GM18868 (cell line): ENCODE results near the gene EP400.
"Not testable (repeated sequence)": the region's sequence is repeated elsewhere in the genome, so short reads cannot be mapped to it uniquely, and the experiment has no call there.

Experiments used
- ATAC-seq: cut with Tn5 transposase; IDR thresholded peaks from one replicate; pipeline ENCODE4 v1.9.1; 2021; ENCODE audit warnings: mild to moderate bottlenecking, moderate library complexity; ENCODE audit not compliant: unreplicated experiment

The EP400 gene

DNA sequence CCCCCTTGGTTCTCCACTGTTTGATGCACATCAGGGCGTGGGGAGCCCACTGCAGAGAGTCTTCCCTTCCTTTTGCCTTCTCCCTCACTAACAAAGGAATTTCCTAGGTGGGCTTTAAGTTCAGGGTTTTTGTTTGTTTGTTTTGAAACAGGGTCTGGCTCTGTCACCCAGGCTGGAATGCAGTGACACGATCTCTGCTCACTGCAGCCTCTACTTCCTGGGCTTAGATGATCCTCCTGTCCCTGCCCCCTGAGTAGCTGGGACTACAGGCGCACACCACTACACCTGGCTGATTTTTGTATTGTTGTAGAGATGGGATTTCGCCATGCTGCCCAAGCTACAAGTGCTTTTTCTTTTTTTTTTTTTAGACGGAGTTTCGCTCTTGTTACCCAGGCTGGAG is 33.8 kb downstream of the EP400 start:
- no peak for ATAC-seq

DNA sequence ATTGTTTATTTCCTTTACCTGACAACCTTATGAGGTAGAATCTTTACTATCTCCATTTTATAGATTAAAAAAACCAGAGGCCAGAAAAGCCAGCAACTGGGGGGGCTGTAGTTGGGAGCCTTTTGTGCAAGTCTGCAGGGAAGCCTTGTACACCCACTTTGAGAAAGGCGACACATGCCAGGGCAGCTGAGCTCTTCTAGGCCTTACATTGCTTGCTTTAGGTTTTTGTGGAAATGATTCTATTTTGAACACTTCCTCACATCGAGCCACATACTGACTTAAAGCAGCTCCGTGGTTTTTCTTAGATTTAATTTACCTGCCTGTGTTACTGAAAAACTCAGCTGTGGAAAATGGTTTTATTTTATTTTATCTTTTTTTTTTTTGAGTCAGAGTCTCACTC is 34.6 kb downstream of the EP400 start:
- no peak for ATAC-seq

DNA sequence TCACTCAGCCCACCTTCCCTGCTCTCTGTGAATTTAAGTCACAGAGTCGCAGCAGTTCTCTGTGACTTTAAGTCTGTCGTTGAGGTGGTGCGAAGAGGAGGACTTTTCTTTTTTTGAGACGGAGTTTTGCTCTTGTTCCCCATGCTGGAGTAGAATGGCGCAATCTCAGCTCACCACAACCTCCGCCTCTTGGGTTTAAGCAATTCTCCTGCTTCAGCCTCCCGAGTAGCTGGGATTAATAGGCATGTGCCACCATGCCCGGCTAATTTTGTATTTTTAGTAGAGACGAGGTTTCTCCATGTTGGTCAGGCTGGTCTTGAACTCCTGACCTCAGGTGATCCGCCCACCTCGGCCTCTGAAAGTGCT is 35.8 kb downstream of the EP400 start:
- not testable (repeated sequence) for ATAC-seq

DNA sequence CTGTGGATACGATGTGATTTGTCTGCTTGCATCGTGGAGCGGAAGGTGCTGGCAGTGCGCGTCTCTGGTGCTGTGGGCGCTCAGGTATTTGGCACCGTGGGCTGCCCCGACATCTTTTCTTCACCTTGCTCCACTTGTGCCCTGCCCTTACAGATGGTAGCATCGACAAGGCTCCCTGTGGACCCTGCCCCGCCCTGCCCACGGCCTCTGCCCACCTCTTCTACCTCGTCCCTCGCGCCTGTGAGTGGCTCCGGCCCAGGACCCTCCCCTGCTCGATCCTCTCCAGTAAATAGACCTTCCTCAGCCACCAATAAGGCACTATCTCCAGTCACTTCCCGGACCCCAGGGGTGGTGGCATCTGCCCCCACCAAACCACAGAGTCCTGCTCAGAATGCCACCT is 36.6 kb downstream of the EP400 start:
- no peak for ATAC-seq

DNA sequence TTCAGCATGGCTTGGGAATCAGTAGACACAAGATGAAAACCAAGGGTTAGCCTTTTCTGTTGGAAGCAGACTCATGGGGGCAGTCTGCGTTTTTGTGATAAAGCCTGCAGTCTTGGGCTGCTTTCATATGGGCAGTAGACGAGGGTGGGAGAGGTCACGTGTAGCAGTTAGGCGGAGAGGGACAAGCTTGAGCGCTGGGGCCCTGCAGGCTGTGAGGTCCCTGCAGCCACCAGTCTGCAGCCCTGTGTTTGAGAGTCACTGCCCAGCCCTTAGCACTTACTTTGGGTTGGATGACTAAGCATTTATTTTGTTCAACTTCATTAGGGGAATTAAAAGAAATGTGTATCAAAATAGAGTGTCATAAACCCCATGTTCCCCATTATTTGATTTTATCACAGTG is 37.2 kb downstream of the EP400 start:
- ATAC-seq = no peak

DNA sequence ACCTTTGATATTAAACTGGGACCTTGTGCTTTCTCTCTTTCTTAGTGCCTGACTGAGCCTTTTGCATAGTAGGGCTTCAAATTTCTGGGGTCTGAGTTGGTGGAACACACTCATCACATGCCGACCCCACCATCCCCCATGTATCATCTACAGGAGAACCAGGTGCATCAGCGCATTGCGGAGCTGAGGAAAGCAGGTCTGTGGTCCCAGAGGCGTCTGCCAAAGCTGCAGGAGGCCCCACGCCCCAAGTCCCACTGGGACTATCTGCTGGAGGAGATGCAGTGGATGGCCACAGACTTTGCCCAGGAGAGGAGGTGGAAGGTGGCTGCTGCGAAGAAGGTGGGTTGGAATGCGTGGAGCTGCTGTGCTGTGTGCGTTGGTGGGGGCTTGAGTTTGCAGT is 37.8 kb downstream of the EP400 start:
- no peak for ATAC-seq

DNA sequence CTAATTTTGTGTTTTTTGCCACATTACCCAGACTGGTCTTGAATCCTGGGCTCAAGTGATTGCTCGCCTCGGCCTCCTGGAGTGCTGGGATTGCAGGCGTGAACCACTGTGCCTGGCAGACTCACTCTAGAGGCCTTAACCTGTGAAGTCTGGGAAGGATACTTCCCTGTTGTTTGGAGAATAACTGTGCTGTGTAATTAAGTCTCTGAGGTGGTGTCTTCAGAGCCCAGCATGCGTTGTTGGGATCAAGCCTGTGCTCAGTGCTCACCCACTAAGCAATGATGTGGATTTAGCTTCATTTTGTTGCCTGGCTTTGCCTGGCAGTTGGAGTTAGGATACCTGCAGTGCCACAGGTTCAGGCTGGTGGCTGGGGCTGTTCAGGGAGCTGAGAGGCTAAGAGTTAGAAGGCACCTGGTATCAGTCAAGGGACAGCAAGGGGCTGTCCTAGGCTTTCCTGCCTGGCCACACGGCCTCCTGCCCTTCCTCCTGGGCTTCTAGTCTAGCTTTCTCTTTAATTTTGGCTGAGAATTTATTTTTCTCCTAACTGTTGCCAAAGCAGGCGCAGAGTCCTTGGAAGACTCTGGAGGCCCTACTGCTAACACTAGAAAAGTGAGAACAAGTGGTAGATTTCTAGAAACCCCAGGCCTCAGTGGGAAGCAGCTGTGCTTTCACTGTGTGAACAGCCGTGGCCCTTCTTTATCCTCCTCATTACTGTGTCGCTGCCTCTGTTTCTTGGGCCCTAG is 38.5 kb downstream of the EP400 start:
- no peak for ATAC-seq

DNA sequence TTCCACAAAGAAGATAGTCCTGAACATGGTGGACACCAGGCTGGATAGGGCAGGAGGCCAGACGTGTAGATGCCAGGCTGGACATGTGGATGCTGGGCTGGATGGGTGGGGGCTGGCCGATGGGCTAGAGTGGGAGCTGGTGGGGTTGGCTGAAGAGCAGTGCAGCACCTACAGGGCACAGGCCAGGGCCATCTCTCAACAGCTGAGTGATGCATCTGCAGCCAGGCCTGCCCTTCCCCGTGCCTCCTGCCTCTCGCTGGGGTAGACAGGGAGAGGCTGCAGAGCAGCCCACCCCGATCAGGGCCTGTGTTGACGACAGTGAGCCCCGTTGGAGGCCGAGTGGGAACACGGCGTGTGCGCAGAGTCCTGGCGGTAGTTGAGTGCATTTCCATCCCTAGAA is 39.3 kb downstream of the EP400 start:
- no peak for ATAC-seq

DNA sequence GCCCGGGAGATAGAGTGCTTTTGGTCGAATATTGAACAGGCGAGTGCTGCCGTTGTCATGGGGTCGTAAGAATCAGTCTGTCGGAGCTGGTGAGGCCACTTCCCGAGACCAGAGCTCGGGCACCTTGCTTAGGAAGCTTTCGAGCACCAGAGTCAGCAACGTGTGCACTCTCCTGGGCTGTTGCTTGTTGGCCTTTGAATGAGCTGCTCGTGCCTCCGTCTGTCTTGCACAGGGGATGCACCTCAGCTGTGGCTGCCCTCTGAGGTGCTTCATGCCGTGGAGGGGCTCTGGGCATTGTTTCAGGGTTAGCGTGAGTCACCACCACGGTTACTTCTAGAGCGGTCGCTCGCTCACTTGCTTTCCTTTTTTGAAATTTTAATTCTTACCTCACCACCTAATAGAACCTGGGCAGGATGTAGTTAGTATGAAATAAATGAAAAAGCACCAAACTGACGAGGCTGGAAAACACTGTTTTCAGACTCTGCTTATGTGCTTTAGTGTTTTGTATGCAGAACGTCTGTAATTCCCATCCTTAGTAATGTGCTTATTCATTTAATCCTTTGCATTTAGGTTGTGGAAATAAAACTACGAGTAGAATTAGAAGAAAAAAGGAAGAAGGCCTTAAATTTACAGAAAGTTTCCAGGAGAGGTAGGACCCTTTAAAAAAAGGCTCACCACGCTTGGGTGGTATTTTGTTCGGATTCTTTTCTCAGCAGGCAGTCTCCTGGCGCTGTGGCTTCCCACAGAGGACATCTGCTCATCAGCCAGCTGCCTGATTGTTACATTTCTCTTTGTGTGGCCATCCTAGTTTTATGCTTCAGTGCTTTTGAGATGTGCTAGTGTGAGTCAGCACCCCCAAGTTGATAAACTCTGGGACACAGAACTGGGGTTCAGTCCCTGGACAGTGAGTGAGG is 40.6 kb downstream of the EP400 start:
- no peak for ATAC-seq

DNA sequence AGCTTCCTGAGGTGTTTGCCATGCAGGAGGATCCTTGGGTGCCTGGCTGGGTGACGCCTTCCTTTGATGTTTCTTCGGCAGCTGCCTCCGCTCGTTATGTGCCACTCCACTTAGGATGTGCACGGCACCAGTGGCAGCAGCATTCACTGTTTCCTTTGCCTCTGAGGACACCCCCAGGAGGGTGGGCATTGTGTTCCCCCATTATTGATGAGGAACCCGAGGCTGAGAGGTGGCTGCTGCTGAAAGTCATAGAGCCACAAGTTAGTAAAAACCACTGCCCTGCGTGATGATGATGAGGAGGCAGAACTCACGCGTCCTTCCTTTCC is 41.2 kb downstream of the EP400 start:
- ATAC-seq = no peak

DNA sequence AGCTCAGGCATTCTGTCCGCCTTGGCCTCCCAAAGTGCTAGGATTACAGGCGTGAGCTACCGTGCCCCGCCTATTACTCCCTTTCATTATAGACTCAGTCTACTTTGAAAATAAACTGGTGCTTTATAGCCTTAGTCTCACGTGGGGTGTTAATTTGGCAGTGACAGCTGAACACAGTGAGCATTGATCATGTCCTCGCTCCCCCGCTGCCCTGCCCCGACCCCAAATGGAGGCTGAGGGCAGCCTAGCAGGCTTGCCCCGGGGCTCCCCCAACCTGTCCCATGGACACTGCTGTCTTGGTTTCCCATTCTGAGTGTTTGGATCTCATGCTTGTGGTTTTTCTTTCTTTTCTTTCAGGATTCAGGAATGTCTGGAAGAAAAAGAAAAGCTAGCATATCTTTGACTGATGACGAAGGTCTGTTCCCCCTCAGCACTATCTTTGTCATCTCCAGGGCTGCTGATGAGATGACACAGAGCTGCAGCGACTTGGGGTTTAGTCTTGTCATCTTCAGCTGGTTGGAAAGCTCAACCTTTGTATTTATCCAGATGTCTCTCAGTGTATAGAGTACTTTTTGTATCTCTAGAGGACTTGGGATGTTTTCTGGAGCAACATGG is 42.2 kb downstream of the EP400 start:
- no peak for ATAC-seq

DNA sequence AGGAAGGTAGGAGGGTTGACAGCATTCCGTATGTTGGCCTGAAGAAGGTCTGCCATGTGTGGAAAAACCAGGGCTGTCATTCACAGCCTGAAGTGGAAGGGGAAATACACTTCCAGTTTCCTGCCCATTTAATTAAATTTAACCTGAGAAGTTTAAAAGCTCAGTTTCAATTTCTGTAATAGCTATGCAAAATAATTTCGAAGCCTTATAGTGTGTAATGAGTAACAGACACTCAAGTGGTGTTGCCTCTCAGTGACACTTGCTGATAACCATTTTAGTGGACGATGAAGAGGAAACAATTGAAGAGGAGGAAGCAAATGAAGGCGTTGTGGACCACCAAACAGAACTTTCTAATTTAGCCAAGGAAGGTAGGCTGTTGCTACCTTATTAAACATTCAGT is 44.8 kb downstream of the EP400 start:
- ATAC-seq = no peak

DNA sequence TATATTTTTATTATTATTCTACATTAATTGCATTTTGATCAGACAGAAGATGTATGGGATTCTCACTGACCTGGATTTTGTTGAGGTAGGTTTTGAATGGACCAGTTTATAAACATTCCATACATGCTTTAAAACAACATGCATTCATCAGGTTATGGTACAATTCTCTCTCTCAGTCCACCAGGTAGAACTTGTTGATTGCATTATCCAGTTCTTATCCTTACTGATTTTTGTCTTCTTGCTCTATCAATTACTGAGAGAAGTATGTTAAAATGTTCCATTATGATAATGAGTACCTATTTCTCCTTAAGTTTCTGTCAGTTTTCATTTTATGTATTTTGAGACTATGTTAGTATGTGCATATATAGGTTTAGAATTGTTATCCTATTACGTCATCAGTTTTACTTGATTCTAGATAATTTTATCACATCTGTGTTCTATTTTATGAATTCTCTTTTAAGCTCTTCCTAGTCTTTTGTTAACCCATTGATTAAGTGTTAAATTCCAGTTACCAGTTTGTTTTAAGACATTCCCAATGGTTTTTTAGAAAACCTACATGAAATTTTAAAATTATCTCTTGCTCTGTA is 50.6 kb downstream of the EP400 start:
- ATAC-seq = no peak

DNA sequence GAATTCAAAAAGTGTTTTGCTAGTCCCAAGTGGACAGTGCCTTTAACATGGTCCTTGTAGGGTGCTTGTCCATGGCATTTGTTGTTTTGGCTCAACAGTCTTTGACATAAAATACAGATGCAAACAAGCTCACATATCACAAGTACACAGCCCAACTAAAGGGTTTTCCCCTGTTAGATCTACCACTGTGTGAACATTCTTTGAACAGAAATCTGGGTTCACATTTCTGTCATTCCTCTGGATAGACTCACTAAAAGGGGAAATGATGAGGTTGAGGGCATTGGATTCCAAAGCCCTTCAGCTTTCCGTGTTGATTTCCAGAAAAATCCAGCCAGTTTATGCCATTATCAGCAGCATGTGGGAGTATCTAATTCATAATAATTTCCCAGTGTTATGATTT is 54.1 kb downstream of the EP400 start:
- no peak for ATAC-seq

DNA sequence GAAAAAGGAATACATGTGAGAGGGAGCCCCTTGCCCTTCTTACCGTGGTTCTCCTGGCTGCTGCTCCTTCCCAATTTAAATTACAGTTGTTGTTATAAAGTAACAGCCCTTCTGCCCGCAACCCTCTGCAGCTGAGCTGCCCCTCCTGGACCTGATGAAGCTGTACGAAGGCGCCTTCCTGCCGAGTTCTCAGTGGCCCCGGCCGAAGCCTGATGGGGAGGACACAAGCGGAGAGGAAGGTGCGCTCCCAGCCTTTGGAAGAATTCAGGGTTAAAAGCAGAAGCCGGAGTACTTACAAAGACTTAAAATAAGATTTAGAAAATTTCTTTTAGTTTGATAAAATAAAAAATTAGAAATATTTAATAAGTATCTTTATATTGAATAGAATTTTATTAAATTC is 55.2 kb downstream of the EP400 start:
- ATAC-seq = no peak

DNA sequence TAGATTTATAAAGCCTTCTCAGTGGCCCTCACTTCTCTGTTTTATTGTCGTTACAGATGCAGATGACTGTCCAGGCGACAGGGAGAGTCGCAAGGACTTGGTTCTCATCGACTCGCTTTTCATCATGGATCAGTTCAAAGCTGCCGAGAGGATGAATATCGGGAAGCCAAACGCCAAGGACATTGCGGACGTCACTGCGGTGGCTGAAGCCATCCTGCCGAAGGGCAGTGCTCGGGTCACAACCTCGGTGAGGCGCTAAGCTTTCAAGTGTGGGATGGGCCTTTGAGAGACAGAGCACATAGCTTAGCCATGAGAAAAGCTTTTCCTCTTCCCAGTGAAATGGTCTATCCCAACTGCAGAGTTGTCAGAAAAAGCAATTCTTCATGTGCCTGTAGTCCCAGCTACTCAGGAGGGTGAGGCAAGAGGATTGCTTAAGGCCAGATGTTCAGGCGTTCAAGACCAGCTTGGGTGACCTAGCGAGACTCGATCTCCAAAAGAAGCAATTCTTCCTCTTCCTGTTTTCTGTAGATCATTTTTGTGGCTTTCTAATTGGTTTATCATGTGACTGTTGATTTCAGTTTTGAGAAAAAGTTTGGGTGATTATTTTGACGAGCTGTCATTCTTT is 56.4 kb downstream of the EP400 start:
- ATAC-seq = no peak

DNA sequence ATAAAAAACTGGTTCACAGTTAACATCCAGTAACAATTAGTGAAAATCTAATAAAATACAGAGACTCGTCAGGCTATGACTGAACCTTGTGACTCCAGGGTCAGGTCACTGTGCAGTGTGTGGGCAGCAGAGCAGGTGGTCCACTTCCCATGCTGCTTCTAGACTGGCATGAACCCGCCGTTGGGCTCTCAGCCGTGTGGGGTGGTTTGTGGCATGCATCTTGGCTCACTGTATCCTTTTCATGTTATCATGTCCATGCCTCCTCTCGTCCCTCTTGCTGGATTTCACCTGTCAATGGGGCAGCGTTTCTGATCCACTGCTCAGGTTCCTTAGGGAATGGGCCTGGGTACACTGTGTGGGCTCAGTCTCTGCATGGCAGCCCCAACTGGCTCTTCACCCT is 57.3 kb downstream of the EP400 start:
- no peak for ATAC-seq

DNA sequence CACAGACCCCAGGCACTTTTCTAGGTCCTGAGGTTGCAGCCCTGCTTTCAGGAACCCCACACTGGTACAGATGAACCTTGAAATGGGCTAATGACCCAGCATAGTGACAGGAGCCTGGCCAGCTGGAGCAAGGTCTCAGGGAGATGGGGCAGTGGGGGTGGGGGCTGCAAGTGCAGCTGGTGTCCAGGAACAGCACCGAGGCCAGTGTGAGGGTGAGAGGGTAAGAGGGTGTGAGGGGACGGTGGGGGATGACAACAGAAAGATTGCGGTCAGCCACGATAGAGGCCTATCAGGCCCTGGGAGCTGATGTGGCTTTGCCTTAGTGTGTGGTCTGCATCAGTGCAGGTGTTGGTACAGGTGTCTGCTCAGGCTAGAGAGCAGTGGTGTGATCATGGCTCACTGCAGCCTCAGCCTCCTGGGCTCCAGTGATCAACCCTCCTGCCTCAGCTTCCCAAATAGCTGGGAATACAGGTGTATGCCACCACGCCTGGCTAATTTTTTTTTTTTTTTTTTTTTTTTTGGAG is 59.7 kb downstream of the EP400 start:
- no peak for ATAC-seq

DNA sequence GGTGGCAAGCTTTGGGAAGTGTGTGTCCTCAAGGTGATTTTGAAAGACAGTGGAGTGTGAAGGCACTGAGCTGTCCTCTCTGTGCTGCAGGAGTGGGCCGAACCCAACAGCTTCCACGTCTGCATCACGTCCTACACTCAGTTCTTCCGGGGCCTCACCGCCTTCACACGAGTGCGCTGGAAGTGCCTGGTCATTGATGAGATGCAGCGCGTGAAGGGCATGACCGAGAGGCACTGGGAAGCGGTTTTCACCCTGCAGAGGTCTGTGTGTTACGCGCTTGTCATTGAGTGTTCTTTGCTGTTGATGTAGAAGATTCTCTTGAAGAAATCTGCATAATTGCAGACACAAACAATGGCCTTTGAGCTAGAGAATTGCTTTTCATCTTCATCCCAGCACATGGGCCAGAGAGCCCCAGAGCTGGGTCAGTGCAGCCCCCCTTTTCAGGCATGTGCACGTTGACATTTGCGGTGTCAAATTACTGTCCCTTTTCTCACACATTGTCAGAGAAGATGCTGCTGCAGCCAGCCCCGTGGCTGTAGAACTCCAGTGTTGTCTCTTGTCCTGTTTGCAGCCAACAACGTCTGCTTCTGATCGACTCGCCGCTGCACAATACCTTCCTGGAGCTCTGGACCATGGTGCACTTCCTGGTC is 63.3 kb downstream of the EP400 start:
- ATAC-seq = no peak

DNA sequence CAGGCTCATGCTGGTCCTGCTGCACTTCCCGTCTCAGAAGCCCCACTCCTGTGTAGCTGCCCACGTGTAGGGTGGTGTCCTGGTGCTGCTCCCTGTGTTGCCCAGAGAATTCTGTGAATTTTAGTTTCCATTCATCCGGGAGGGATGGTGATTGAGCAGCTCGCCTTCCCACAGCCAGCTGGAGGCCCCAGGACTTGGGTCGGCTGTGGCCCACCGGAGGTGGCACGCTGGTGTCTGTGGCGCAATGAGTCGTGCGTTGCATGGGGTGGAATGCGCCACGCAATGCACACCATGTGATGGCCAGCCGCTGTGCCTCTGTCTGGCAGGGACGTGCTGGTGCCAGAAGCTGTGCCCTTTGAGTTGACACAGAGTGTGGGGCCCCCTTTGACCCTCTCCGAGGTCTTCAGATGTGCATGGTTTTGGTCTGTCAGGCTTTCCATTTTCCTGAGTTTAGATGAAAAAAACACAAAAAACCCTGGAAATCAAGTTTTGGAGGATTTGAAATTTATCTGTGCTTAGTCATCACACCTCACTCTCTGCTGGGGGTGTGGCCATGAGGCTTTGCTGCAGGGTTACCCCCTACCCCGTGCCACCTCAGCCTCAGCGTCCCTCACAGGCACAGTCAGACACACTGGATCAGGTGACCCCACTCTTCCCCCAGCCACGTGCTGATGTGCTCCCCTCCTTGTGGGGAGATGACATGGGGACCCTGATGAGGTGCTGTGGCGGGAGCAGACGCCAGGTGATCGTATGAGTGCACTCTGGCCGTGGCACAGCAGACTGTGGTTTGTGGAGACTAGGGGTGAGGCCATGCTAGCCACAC is 64.6 kb downstream of the EP400 start:
- no peak for ATAC-seq
